Ovary (tissue), 9 donors: Measurements from ENCODE around the gene MIB1. TPM values are rescaled to one million over a fixed set of nuclear protein-coding genes. Genes with fewer than 3 reads are reported as not detected.

Experiments
- DNase-seq, 5 donors: peaks; one replicate each; pipeline ENCODE4 v3.0.0-alpha.2; 2019 to 2020
- H3K27ac ChIP-seq, 2 donors: fragments of 200-600 bp; one replicate each; pipeline versions ENCODE4 v1.5.1 to v1.8.0; 2019 to 2022
- H3K27me3 ChIP-seq: fragments of 200-600 bp; one replicate; pipeline ENCODE4 v1.8.0; 2022
- H3K36me3 ChIP-seq: fragments of 200-600 bp; sonication (generic); one replicate; pipeline ENCODE4 v1.5.1; 2019
- H3K4me1 ChIP-seq: one replicate; pipeline ENCODE4 v1.8.1; 2013; ENCODE audit warnings: mild to moderate bottlenecking, moderate library complexity; ENCODE audit not compliant: insufficient read depth
- H3K4me3 ChIP-seq: fragments of 200-600 bp; sonication (generic); one replicate; pipeline ENCODE4 v1.5.1; 2017
- H3K9me3 ChIP-seq, 2 donors: fragments of 200-600 bp in 1 of 2; sonication (generic) in 1 of 2; one replicate each; pipeline versions ENCODE4 v1.5.1 to v1.8.1; 2013 to 2019; ENCODE audit warnings: mild to moderate bottlenecking in 1 of 2, moderate library complexity in 1 of 2
- CTCF ChIP-seq, 3 donors: fragments of 450-650 bp in 2 of 3; fragments of 200-600 bp in 1 of 3; IDR thresholded peaks; one replicate each; pipeline versions ENCODE4 v1.5.1 to v1.8.0; 2016 to 2022; ENCODE audit warnings: antibody characterized with exemption in 3 of 3, mild to moderate bottlenecking in 1 of 3
- EP300 ChIP-seq: sonication (generic); formaldehyde crosslinking; IDR thresholded peaks from one replicate; pipeline ENCODE4 v1.6.1; 2017; ENCODE audit warnings: antibody characterized with exemption
- POLR2A ChIP-seq: fragments of 450-650 bp; IDR thresholded peaks from one replicate; pipeline ENCODE4 v1.6.1; 2017; ENCODE audit warnings: antibody characterized with exemption, mild to moderate bottlenecking, moderate library complexity
- WGBS, 3 donors: extraction: QIAGEN DNeasy Blood & Tissue Kit in 1 of 3; methylation state at CpG; one replicate each; pipeline versions ENCODE4 v1.1.5 to v1.1.7; 2013 to 2017; 5-methylcytosine and 5-hydroxymethylcytosine counted together
- intact Hi-C, 4 donors: fragments of 100-400 bp; cut with DNase I; formaldehyde crosslinking; loops; one replicate each; pipeline versions ENCODE4 v1.11.0 to v1.15.1; 2022 to 2023
- polyA plus RNA-seq, 2 donors: library from polyadenylated mRNA; stranded (reverse); fragments of 200-250 nt in 1 of 2; fragments of 350-450 nt in 1 of 2; fragmentation: Illumina TruSeq in 1 of 2; extraction: RNeasy Lipid Tissue Mini Kit (QIAGEN cat#74804) in 1 of 2; gene quantifications; one replicate each; pipeline ENCODE4 v1.2.3, GENCODE V29; 2013 to 2014
- total RNA-seq, 7 donors: library from RNA; depleted of rRNA in 2 of 7; stranded (reverse); fragments of >200 nt in 2 of 7; fragmentation: NEBNext Ultra II Directional in 3 of 7; extraction: Animal tissue kit (Norgen Biotek cat#: 25700) in 3 of 7; gene quantifications; one replicate each; pipeline versions ENCODE4 v1.1.0 to v1.2.4, GENCODE V29; 2016 to 2023
- donor health status: DM: no; HTN: no; CAD: no; lungs with moderate emphysema.
- donor health status: DM: no; HTN: no; CAD: no.
- donor health status: Bipolar disorder and iron deficiency.
- donor health status: DM: yes; HTN: yes; CAD: no.
- donor health status: DM: no; HTN: no; CAD: no.
- donor health status: DM: yes; HTN: yes; CAD: no.

MIB1 gene
- total and polyA plus RNA-seq, 9 donors = 10.3 to 54.8 (median 41.3) TPM

GRCh38 chr18:21714474-21714873 is 26.1 kb upstream of the MIB1 start:
- Histone ChIP-seq H3K27ac (no peak overlapping the region), H3K36me3 (no peaks in the 10 kb centered on the region), H3K4me1 (no peaks in the 10 kb centered on the region), H3K27me3 (no peaks in the 10 kb centered on the region), H3K4me3 (no peak overlapping the region), H3K9me3 (no peaks in the 10 kb centered on the region)
- TF ChIP-seq POLR2A = no peak
- TF ChIP-seq EP300 = no peak
- no peak for TF ChIP-seq CTCF (IDR thresholded peaks at IDR 0.05)
- intact Hi-C loops = no loop called here
- no peak for DNase-seq
- WGBS, 3 donors = 96 to 100% (median 96%) methylated on average over 1 of the region's 1 CpG

- Histone ChIP-seq H3K4me3 (no peak overlapping the region), H3K36me3 (no peaks in the 10 kb centered on the region), H3K9me3 (no peaks in the 10 kb centered on the region), H3K27me3 (no peaks in the 10 kb centered on the region), H3K4me1 (no peaks in the 10 kb centered on the region), H3K27ac (no peak overlapping the region)
- intact Hi-C loops = no loop called here
- WGBS, 3 donors = 88 to 94% (median 93%) methylated on average over 2 of the region's 2 CpGs
- no peak for TF ChIP-seq EP300
- TF ChIP-seq CTCF (IDR thresholded peaks at IDR 0.05) = no peak
- no peak for DNase-seq
These were observed 17.9 kb upstream of the MIB1 start for GRCh38 chr18:21722687-21723086.

GRCh38 chr18:21725201-21725600 is 15.4 kb upstream of the MIB1 start:
- DNase-seq = no peak
- Histone ChIP-seq H3K36me3 (no peaks in the 10 kb centered on the region), H3K4me1 (no peaks in the 10 kb centered on the region), H3K27ac (no peak overlapping the region), H3K9me3 (no peaks in the 10 kb centered on the region), H3K27me3 (no peaks in the 10 kb centered on the region), H3K4me3 (no peak overlapping the region)
- WGBS, 3 donors = 83 to 88% (median 86%) methylated on average over 4 of the region's 4 CpGs
- TF ChIP-seq CTCF (IDR thresholded peaks at IDR 0.05) (no peak), POLR2A (no peak), EP300 (no peak)
- intact Hi-C loops = no loop called here

GRCh38 chr18:21727702-21728101 is 12.9 kb upstream of the MIB1 start:
- H3K36me3 ChIP-seq = no peaks in the 10 kb centered on the region
- H3K4me1 ChIP-seq = no peaks in the 10 kb centered on the region
- intact Hi-C loops = no loop called here
- no peak overlapping the region for H3K4me3 ChIP-seq
- no peak for DNase-seq
- TF ChIP-seq CTCF (IDR thresholded peaks at IDR 0.05) = no peak
- no peak overlapping the region for H3K27ac ChIP-seq
- WGBS, 3 donors = 56 to 71% (median 69%) methylated on average over 2 of the region's 2 CpGs
- H3K9me3 ChIP-seq = no peaks in the 10 kb centered on the region
- no peaks in the 10 kb centered on the region for H3K27me3 ChIP-seq

- Histone ChIP-seq H3K9me3 (no peaks in the 10 kb centered on the region), H3K4me1 (no peaks in the 10 kb centered on the region), H3K36me3 (no peaks in the 10 kb centered on the region), H3K4me3 (no peak overlapping the region), H3K27ac (no peak overlapping the region), H3K27me3 (no peaks in the 10 kb centered on the region)
- WGBS, 3 donors = 32 to 54% (median 38%) methylated on average over 5 of the region's 5 CpGs
- no peak for TF ChIP-seq EP300
- TF ChIP-seq POLR2A = no peak
- TF ChIP-seq CTCF (IDR thresholded peaks at IDR 0.05) = no peak
- intact Hi-C loops = no loop called here
- DNase-seq = no peak
These were observed 7.6 kb upstream of the MIB1 start for GRCh38 chr18:21733011-21733410.
